OCI-LY7 (cell line): ENCODE results near the gene HID1. TPM values are rescaled to one million over a fixed set of nuclear protein-coding genes. Genes with fewer than 3 reads are reported as not detected.

Source experiments
- BruUV-seq: library from RNA; stranded (reverse); fragments of 400-500 nt; replicated peaks from 2 replicates; lab custom pipeline; 2021; lab: Mats Ljungman, UMichigan
- CTCF ChIA-PET: fragments of 300-600 bp; sonication (Branson Sonifier 250); formaldehyde crosslinking; loops from one replicate; lab custom pipeline; 2022; ENCODE audit warnings: antibody characterized with exemption; ENCODE audit not compliant: unreplicated experiment; lab: Charles Lee
- POLR2A ChIA-PET: fragments of 300-600 bp; sonication (Branson Sonifier 250); formaldehyde crosslinking; loops from one replicate; lab custom pipeline; 2022; ENCODE audit warnings: antibody characterized with exemption; lab: Charles Lee
- DNase-seq: peaks from one replicate; pipeline ENCODE4 v3.0.0-alpha.2; 2015; ENCODE audit warnings: low spot score
- H2AFZ ChIP-seq: fragments of 200-600 bp; sonication (generic), shearing (Covaris generic); 2 replicates; pipeline ENCODE4 v1.6.1; 2014; ENCODE audit warnings: mild to moderate bottlenecking, antibody characterized with exemption, low read length, moderate library complexity
- H3K27ac ChIP-seq: fragments of 200-600 bp; sonication (generic); 2 replicates; pipeline ENCODE4 v1.5.1; 2014; ENCODE audit warnings: mixed run types, low read depth, mild to moderate bottlenecking, moderate library complexity, low read length, inconsistent platforms; ENCODE audit not compliant: poor library complexity, severe bottlenecking
- H3K36me3 ChIP-seq: fragments of 200-600 bp; sonication (generic); 2 replicates; pipeline ENCODE4 v1.6.1; 2014; ENCODE audit warnings: mild to moderate bottlenecking, antibody characterized with exemption, low read length, moderate library complexity, mixed read lengths; ENCODE audit not compliant: insufficient read depth
- H3K4me1 ChIP-seq: fragments of 200-600 bp; sonication (generic); 2 replicates; pipeline ENCODE4 v1.5.1; 2014; ENCODE audit warnings: mild to moderate bottlenecking, low read length; ENCODE audit not compliant: insufficient read depth, poor library complexity, severe bottlenecking
- H3K4me2 ChIP-seq: fragments of 200-600 bp; sonication (generic); 2 replicates; pipeline ENCODE4 v1.6.1; 2014; ENCODE audit warnings: mild to moderate bottlenecking, low read length
- H3K4me3 ChIP-seq: fragments of 200-600 bp; sonication (generic); 2 replicates; pipeline ENCODE4 v1.5.1; 2014; ENCODE audit warnings: mild to moderate bottlenecking, low read depth, low read length; ENCODE audit not compliant: poor library complexity, severe bottlenecking
- H3K79me2 ChIP-seq: fragments of 200-600 bp; sonication (generic); 2 replicates; pipeline ENCODE4 v1.6.1; 2016; ENCODE audit warnings: low read depth, mild to moderate bottlenecking, low read length, moderate library complexity, mixed read lengths; ENCODE audit not compliant: insufficient read depth
- H3K9me2 ChIP-seq: fragments of 200-600 bp; sonication (generic); 2 replicates; pipeline ENCODE4 v1.6.1; 2016; ENCODE audit warnings: mild to moderate bottlenecking, low read length, mixed read lengths; ENCODE audit not compliant: insufficient read depth
- H3K9me3 ChIP-seq: fragments of 200-600 bp; sonication (generic); 2 replicates; pipeline ENCODE4 v1.6.1; 2014; ENCODE audit warnings: mild to moderate bottlenecking, mixed run types, low read length, mixed read lengths
- H4K20me1 ChIP-seq: fragments of 200-600 bp; sonication (generic); 2 replicates; pipeline ENCODE4 v1.6.1; 2014; ENCODE audit warnings: mild to moderate bottlenecking, antibody characterized with exemption, low read length, moderate library complexity, mixed read lengths; ENCODE audit not compliant: insufficient read depth
- CTCF ChIP-seq: fragments of 200-600 bp; sonication (generic); conservative IDR thresholded peaks from 2 replicates; pipeline ENCODE4 v1.5.1; 2014; ENCODE audit warnings: mild to moderate bottlenecking, antibody characterized with exemption, low read length, moderate library complexity, mixed read lengths
- EZH2phosphoT487 ChIP-seq: fragments of 200-600 bp; sonication (generic); IDR thresholded peaks from 2 replicates; pipeline ENCODE4 v1.6.1; 2018; ENCODE audit warnings: low read depth, borderline replicate concordance, mild to moderate bottlenecking, mixed run types, antibody characterized with exemption, low read length, moderate library complexity, mixed read lengths
- intact Hi-C: fragments of 100-400 bp; cut with micrococcal nuclease; formaldehyde crosslinking; loops from one replicate; pipeline ENCODE4 v1.10.0; 2022; ENCODE audit not compliant: unreplicated experiment
- total RNA-seq, 2 experiments: library from RNA; depleted of rRNA in 1 of 2; stranded (reverse); fragments of >200 nt in 1 of 2; shearing (Covaris generic) in 1 of 2; gene quantifications; 2 replicates each; pipeline ENCODE4 v1.2.3, GENCODE V29; 2014 to 2022

HID1 gene
- total RNA-seq, 2 experiments from 2014 or later: 0.35 to 8.5 TPM

- no peak for DNase-seq
- peak overlapping the region; percentile 71 for H3K4me2 ChIP-seq
- no peak overlapping the region for H3K27ac ChIP-seq
Measured at GRCh38 chr17:74972973-74973328, 392 bp upstream of the HID1 start.

GRCh38 chr17:74971842-74972106, 785 bp downstream of the HID1 start:
- POLR2A ChIA-PET: interaction anchor here (1.0 to 2.2 kb wide), 3 partner anchors 11 to 41 kb away, joined by 3 to 9 read pairs (median 4); partner anchors contain the start of gene MRPL58
- intact Hi-C loops: no loop called here
- no TSS peak for BruUV-seq

More at GRCh38 chr17:74972973-74973328, 392 bp upstream of the HID1 start:
- no peak overlapping the region for H2AFZ ChIP-seq
- BruUV-seq: no TSS peak
- intact Hi-C loops: no loop called here
- H3K79me2 ChIP-seq: no peaks in the 10 kb centered on the region
- POLR2A ChIA-PET: interaction anchor here (0.6 to 2.2 kb wide), 5 partner anchors 9 to 150 kb away, joined by 3 to 9 read pairs (median 6); partner anchors contain the start of gene MRPL58
- CTCF ChIA-PET: interaction anchor here (0.7 to 1.8 kb wide), 3 partner anchors 9 to 12 kb away, joined by 3 to 9 read pairs (median 4); no protein-coding TSS in a partner anchor
- H3K36me3 ChIP-seq: no peaks in the 10 kb centered on the region
- no peaks in the 10 kb centered on the region for H4K20me1 ChIP-seq
- peaks cover 10% of the 10 kb centered on the region for H3K4me1 ChIP-seq
- H3K9me3 ChIP-seq: no peaks in the 10 kb centered on the region
- TF ChIP-seq CTCF: no peak
- TF ChIP-seq EZH2phosphoT487: no peak
- H3K9me2 ChIP-seq: no peaks in the 10 kb centered on the region
- peak overlapping the region; percentile 62 for H3K4me3 ChIP-seq

More at GRCh38 chr17:74971842-74972106, 785 bp downstream of the HID1 start:
- no peak overlapping the region for H3K4me3 ChIP-seq
- H3K27ac ChIP-seq: no peak overlapping the region
- TF ChIP-seq EZH2phosphoT487 (no peak), CTCF (no peak)
- H3K4me2 ChIP-seq: peak overlapping the region; percentile 71; the same call in 1 of the 2 replicates
- H3K9me2 ChIP-seq: no peaks in the 10 kb centered on the region
- H3K79me2 ChIP-seq: no peaks in the 10 kb centered on the region
- H3K9me3 ChIP-seq: no peaks in the 10 kb centered on the region
- H2AFZ ChIP-seq: no peak overlapping the region
- H3K36me3 ChIP-seq: no peaks in the 10 kb centered on the region
- peaks cover 10% of the 10 kb centered on the region for H3K4me1 ChIP-seq
- CTCF ChIA-PET: interaction anchor here (1.8 kb wide), 1 partner anchor 11 kb away, joined by 9 read pairs; no protein-coding TSS in a partner anchor
- H4K20me1 ChIP-seq: no peaks in the 10 kb centered on the region
- no peak for DNase-seq
